HG03571 (cell line): ENCODE results near the gene PPP1R7.

Source experiments
- ATAC-seq: cut with Tn5 transposase; IDR thresholded peaks from one replicate; pipeline ENCODE4 v1.9.1; 2021; ENCODE audit not compliant: unreplicated experiment

The PPP1R7 gene

GRCh38 chr2:241160318-241160717, 10.1 kb downstream of the PPP1R7 start:
- ATAC-seq: no peak

GRCh38 chr2:241161646-241162281, 11.5 kb downstream of the PPP1R7 start:
- no peak for ATAC-seq

- ATAC-seq: no peak
Measured at GRCh38 chr2:241163601-241164118, 13.4 kb downstream of the PPP1R7 start.

GRCh38 chr2:241168366-241168765, 18.1 kb downstream of the PPP1R7 start:
- ATAC-seq: no peak

GRCh38 chr2:241173557-241173956, 23.3 kb downstream of the PPP1R7 start:
- no peak for ATAC-seq

GRCh38 chr2:241177526-241178334, 27.5 kb downstream of the PPP1R7 start:
- ATAC-seq: no peak

GRCh38 chr2:241178961-241179360, 28.7 kb downstream of the PPP1R7 start:
- no peak for ATAC-seq

- ATAC-seq: no peak
Measured at GRCh38 chr2:241179899-241180298, 29.6 kb downstream of the PPP1R7 start.

- no peak for ATAC-seq
Measured at GRCh38 chr2:241180495-241180894, 30.2 kb downstream of the PPP1R7 start.

- no peak for ATAC-seq
Measured at GRCh38 chr2:241182126-241182525, 31.9 kb downstream of the PPP1R7 start.

GRCh38 chr2:241182531-241183133, 32.4 kb downstream of the PPP1R7 start:
- ATAC-seq: no peak

- no peak for ATAC-seq
Measured at GRCh38 chr2:241183221-241183620, 33.0 kb downstream of the PPP1R7 start.

GRCh38 chr2:241184901-241185300, 34.6 kb downstream of the PPP1R7 start:
- no peak for ATAC-seq

- ATAC-seq: no peak
Measured at GRCh38 chr2:241185961-241186360, 35.7 kb downstream of the PPP1R7 start.

- no peak for ATAC-seq
Measured at GRCh38 chr2:241187101-241187917, 37.0 kb downstream of the PPP1R7 start.

GRCh38 chr2:241187918-241188234, 37.6 kb downstream of the PPP1R7 start:
- no peak for ATAC-seq

- ATAC-seq: no peak
Measured at GRCh38 chr2:241188361-241189092, 38.3 kb downstream of the PPP1R7 start, which contains the start of gene ANO7. Gene ANO7, plus strand, starts transcription at chr2:241188677. Its CDS starts 1,387 bp downstream, at chr2:241190064.

GRCh38 chr2:241189093-241189855, 39.0 kb downstream of the PPP1R7 start:
- ATAC-seq: no peak

GRCh38 chr2:241189856-241190201, 39.6 kb downstream of the PPP1R7 start:
- no peak for ATAC-seq
